Suprapubic skin (tissue), 4 donors: Measurements from ENCODE around the gene APC2. TPM values are rescaled to one million over a fixed set of nuclear protein-coding genes. Genes with fewer than 3 reads are reported as not detected.

Experiments
- DNase-seq, 2 donors: peaks; one replicate each; pipeline ENCODE4 v3.0.0-alpha.2; 2019; ENCODE audit warnings: low spot score in 2 of 2
- H3K27ac ChIP-seq: fragments of 200-600 bp; sonication (generic); one replicate; pipeline ENCODE4 v1.5.1; 2019
- H3K27me3 ChIP-seq: fragments of 200-600 bp; sonication (generic); one replicate; pipeline ENCODE4 v1.5.1; 2019
- H3K36me3 ChIP-seq: fragments of 200-600 bp; sonication (generic); one replicate; pipeline ENCODE4 v1.5.1; 2019
- H3K4me1 ChIP-seq: fragments of 200-600 bp; sonication (generic); one replicate; pipeline ENCODE4 v1.5.1; 2019
- H3K4me3 ChIP-seq: fragments of 200-600 bp; sonication (generic); one replicate; pipeline ENCODE4 v1.5.1; 2019; ENCODE audit warnings: mild to moderate bottlenecking
- H3K9me3 ChIP-seq: fragments of 200-600 bp; sonication (generic); one replicate; pipeline ENCODE4 v1.5.1; 2019
- EP300 ChIP-seq: sonication (generic); formaldehyde crosslinking; IDR thresholded peaks from one replicate; pipeline ENCODE4 v1.6.1; 2017; ENCODE audit warnings: antibody characterized with exemption
- POLR2A ChIP-seq, 2 donors: fragments of 450-650 bp; IDR thresholded peaks; one replicate each; pipeline ENCODE4 v1.6.1; 2017; ENCODE audit warnings: antibody characterized with exemption in 2 of 2, mild to moderate bottlenecking in 2 of 2, moderate library complexity in 2 of 2
- POLR2AphosphoS5 ChIP-seq, 3 donors: sonication (generic); formaldehyde crosslinking; IDR thresholded peaks; one replicate each; pipeline ENCODE4 v1.6.1; 2017; ENCODE audit warnings: antibody characterized with exemption in 3 of 3
- WGBS: methylation state at CpG from one replicate; pipeline ENCODE4 v1.1.5; 2018; 5-methylcytosine and 5-hydroxymethylcytosine counted together
- total RNA-seq, 4 donors: library from RNA; depleted of rRNA; stranded (reverse); fragments of >200 nt; gene quantifications; one replicate each; pipeline ENCODE4 v1.1.0, GENCODE V29; 2016
- TF ChIP-seq, protein P1 (sequence below), 2 donors: fragments of 200-600 bp in 1 of 2; fragments of 450-650 bp in 1 of 2; sonication (generic) in 1 of 2; IDR thresholded peaks; one replicate each; pipeline ENCODE4 v1.5.1; 2016 to 2019; ENCODE audit warnings: antibody characterized with exemption in 2 of 2, mild to moderate bottlenecking in 1 of 2, moderate library complexity in 1 of 2

The APC2 gene
- total RNA-seq, 4 donors from 2014 or later, result 0.08 to 0.30 (median 0.26) TPM; not detected in 1

DNA sequence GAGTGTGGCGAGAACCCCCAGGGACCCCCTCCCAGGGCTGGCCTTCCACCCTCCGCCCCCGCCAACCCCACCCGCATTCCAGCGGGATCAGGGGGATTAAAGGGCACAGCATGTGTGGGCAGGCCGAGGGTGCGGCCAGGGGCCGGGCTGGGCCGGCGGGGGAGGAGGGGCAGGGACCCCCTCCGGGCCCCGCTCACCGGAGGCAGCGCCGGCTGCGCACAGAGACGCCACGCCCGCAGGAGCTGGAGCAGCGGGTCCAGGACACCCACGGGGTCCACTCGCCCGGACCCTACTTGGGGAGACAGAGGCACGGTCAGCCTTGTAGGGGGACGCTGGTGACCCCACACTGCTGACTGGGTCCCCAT, 60.5 kb downstream of the APC2 start:
- H3K4me3 ChIP-seq, result no peak overlapping the region

DNA sequence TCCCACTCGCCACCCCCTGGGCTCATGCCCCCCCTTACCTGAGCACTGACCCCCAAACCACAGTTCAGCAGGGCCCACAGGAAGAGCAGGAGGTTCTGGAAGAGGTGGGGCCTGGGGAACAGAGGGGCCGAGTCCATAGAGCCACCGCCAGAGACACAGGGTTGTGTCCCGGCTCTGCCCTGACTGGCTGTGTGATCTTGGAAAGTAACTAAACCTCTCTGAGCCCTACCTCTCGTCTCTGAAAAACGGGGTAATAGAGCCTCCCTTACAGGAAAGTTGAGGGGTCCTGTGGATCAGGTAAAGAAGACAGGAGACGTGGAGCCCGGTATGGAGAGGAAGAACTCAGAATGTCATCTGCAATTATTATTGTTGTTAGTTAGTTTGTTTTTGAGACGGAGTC, 60.9 kb downstream of the APC2 start:
- Histone ChIP-seq H3K36me3 (no peaks in the 10 kb centered on the region), H3K4me1 (peaks cover 45% of the 10 kb centered on the region), H3K9me3 (no peaks in the 10 kb centered on the region), H3K27me3 (peaks cover 23% of the 10 kb centered on the region), H3K4me3 (no peak overlapping the region), H3K27ac (no peak overlapping the region)
- 29% methylated on average over 7 of the region's 9 CpGs for WGBS
- TF ChIP-seq, protein P1, sequence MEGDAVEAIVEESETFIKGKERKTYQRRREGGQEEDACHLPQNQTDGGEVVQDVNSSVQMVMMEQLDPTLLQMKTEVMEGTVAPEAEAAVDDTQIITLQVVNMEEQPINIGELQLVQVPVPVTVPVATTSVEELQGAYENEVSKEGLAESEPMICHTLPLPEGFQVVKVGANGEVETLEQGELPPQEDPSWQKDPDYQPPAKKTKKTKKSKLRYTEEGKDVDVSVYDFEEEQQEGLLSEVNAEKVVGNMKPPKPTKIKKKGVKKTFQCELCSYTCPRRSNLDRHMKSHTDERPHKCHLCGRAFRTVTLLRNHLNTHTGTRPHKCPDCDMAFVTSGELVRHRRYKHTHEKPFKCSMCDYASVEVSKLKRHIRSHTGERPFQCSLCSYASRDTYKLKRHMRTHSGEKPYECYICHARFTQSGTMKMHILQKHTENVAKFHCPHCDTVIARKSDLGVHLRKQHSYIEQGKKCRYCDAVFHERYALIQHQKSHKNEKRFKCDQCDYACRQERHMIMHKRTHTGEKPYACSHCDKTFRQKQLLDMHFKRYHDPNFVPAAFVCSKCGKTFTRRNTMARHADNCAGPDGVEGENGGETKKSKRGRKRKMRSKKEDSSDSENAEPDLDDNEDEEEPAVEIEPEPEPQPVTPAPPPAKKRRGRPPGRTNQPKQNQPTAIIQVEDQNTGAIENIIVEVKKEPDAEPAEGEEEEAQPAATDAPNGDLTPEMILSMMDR (IDR thresholded peaks at IDR 0.05), result no peak
- TF ChIP-seq POLR2A (IDR thresholded peaks at IDR 0.05), result no peak
- TF ChIP-seq EP300, result no peak
- TF ChIP-seq POLR2AphosphoS5 (IDR thresholded peaks at IDR 0.05), result no peak
- no peak for DNase-seq

More for the DNA sequence above, 60.5 kb downstream of the APC2 start:
- DNase-seq, result no peak
- no peak overlapping the region for H3K27ac ChIP-seq
- WGBS, result 40% methylated on average over 1 of the region's 25 CpGs
- H3K36me3 ChIP-seq, result no peaks in the 10 kb centered on the region
- peaks cover 23% of the 10 kb centered on the region for H3K27me3 ChIP-seq
- peaks cover 45% of the 10 kb centered on the region for H3K4me1 ChIP-seq
- no peaks in the 10 kb centered on the region for H3K9me3 ChIP-seq
- TF ChIP-seq EP300, result no peak
- TF ChIP-seq POLR2A (IDR thresholded peaks at IDR 0.05), result no peak
- TF ChIP-seq POLR2AphosphoS5 (IDR thresholded peaks at IDR 0.05), result no peak
- TF ChIP-seq, protein P1 (IDR thresholded peaks at IDR 0.05), result no peak

GRCh38 chr19:1511318-1512317, 61.7 kb downstream of the APC2 start:
- no peaks in the 10 kb centered on the region for H3K36me3 ChIP-seq
- peak overlapping the region; percentile 48 for H3K4me3 ChIP-seq
- DNase-seq, result no peak
- no peaks in the 10 kb centered on the region for H3K9me3 ChIP-seq
- TF ChIP-seq POLR2AphosphoS5 (IDR thresholded peaks at IDR 0.05) (no peak), POLR2A (IDR thresholded peaks at IDR 0.05) (no peak), EP300 (no peak)
- TF ChIP-seq, protein P1 (IDR thresholded peaks at IDR 0.05), result no peak
- 56% methylated on average over 17 of the region's 22 CpGs for WGBS
- no peak overlapping the region for H3K27ac ChIP-seq
- H3K27me3 ChIP-seq, result peaks cover 23% of the 10 kb centered on the region
- H3K4me1 ChIP-seq, result peaks cover 45% of the 10 kb centered on the region

- Histone ChIP-seq H3K9me3 (no peaks in the 10 kb centered on the region), H3K27me3 (peaks cover 23% of the 10 kb centered on the region), H3K4me1 (peaks cover 38% of the 10 kb centered on the region), H3K27ac (peak within 1 kb of the TSS; percentile 72), H3K36me3 (no peaks in the 10 kb centered on the region), H3K4me3 (peak within 1 kb of the TSS; percentile 48)
- TF ChIP-seq POLR2A (IDR thresholded peaks at IDR 0.05) (no peak), POLR2AphosphoS5 (IDR thresholded peaks at IDR 0.05) (no peak), EP300 (no peak)
- TF ChIP-seq, protein P1 (IDR thresholded peaks at IDR 0.05), result no peak
- no peak for DNase-seq
- WGBS, result 18% methylated on average over 6 of the region's 78 CpGs
Observed at GRCh38 chr19:1512671-1513498, 63.0 kb downstream of the APC2 start, which contains the start of gene ADAMTSL5. TSS of gene ADAMTSL5 (minus strand) at chr19:1513019. CDS start at chr19:1510943, 2,076 bp downstream.
